ENCODE measurements around the gene CRAMP1.

The CRAMP1 gene

DNA sequence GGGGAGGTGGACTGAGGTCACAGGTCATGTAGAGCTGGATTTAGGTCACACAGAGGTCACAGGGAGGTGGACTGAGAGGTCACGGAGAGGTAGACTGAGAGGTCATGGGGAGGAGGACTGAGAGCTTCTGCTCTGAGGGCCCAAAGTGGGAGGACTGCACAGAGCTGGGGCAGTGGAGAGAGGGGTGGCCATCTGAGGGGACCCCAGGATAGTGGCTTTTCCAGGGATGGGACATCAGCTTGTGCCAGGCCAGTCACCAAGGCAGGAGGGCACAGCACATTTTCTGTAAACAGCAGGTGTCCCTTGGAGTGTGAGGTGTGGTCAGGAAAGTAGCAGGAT is 39.8 kb downstream of the CRAMP1 start:
- Mint-ChIP-seq H3K4me1 (ENCODE audit: low read depth) (no peaks in the 10 kb centered on the region), H3K9me3 (no peaks in the 10 kb centered on the region), H3K4me3 (no peak overlapping the region), H3K36me3 (ENCODE audit: low read depth) (peaks cover 35% of the 10 kb centered on the region), H3K27ac (peak overlapping the region; percentile 0), H3K27me3 (ENCODE audit: low read depth) (no peaks in the 10 kb centered on the region)

DNA sequence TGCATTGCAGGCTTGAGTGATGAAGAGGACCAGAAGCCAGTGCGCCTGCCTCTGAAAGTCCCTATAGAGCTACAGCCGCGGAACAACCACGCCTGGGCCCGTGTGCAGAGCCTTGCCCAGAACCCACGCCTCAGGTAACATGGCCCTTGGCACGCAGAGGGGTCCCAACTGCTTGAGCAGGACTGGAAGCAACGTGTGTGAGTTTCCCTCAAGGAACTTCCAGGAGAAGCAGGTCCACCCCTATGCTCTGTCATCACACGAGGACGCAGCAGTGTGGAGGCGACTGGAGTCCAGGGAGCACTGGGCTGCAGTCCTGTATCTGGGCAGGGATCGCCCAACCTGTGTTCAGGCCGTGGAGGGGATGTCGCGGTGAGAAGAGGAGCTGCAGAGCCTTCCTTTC is 40.9 kb downstream of the CRAMP1 start:
- Mint-ChIP-seq H3K27ac (no peak overlapping the region), H3K4me1 (ENCODE audit: low read depth) (no peaks in the 10 kb centered on the region), H3K36me3 (ENCODE audit: low read depth) (peaks cover 33% of the 10 kb centered on the region), H3K9me3 (no peaks in the 10 kb centered on the region), H3K27me3 (ENCODE audit: low read depth) (no peaks in the 10 kb centered on the region), H3K4me3 (no peak overlapping the region)

DNA sequence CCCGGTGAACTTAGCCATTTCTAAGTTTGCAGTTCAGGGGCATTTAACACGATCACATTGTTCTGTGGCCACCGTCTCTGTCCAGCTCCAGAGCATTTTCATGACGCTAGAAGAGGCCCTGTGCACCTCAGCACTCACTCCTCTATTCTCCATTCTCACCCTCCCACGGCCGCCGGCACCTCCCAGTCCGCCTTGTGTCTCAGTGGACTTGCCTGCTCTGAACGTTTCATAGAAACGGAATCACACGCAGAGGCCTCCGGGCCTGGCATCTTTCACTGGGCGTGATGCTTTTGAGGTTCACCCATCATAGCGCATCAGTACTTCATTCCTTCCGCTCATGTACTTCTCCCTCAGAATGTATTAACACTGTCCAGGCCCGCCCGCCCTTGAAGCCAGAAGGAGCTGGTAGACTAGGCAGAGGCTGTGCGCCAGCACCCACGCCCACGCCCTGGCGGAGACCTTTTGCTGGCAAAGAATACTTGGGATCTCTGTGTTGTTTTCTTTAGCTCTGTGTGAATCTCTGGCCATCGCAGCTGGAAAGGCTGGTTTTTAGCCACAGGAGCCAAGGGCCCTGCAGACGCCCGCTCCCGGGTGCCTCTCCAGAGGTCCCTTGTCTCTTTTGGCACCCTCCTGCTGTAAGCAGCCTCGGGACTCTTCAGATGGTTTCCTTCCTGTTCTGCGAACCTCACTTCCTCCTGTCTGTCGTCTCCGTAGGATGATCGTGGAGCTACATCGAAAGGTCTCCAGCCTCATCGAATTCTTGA is 42.5 kb downstream of the CRAMP1 start:
- Mint-ChIP-seq H3K36me3 (ENCODE audit: low read depth) (peaks cover 30% of the 10 kb centered on the region), H3K4me3 (no peak overlapping the region), H3K27ac (no peak overlapping the region), H3K9me3 (no peaks in the 10 kb centered on the region), H3K27me3 (ENCODE audit: low read depth) (no peaks in the 10 kb centered on the region), H3K4me1 (ENCODE audit: low read depth) (no peaks in the 10 kb centered on the region)

DNA sequence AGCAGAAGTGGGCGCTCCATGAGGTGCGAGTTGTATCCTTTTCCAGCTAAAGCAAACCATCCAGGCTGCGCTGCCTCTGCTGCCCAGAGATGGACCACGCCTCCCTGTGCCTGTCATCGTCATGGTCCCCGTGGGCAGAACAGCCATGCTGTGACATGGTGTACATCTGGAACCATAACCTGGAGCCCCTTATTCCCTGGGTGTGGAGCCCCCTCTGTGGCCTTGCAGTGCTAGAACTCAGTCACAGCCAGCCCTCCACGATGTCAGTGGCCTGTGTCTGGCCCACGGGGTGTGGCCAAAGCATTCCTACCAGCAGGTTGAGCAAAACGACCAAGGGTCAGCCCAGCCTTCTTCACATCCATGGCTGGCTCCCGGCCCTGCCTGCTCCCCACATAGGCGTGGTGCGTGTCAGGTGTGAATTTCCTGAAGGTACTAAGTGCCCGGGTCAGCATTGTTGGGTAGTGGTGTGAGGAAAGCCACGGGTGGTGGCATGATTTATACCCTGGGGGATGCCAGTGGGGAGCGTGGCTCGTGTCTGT is 43.2 kb downstream of the CRAMP1 start:
- Mint-ChIP-seq H3K36me3 (ENCODE audit: low read depth) (peaks cover 30% of the 10 kb centered on the region), H3K9me3 (no peaks in the 10 kb centered on the region), H3K27ac (no peak overlapping the region), H3K4me3 (no peak overlapping the region), H3K27me3 (ENCODE audit: low read depth) (no peaks in the 10 kb centered on the region), H3K4me1 (ENCODE audit: low read depth) (no peaks in the 10 kb centered on the region)

DNA sequence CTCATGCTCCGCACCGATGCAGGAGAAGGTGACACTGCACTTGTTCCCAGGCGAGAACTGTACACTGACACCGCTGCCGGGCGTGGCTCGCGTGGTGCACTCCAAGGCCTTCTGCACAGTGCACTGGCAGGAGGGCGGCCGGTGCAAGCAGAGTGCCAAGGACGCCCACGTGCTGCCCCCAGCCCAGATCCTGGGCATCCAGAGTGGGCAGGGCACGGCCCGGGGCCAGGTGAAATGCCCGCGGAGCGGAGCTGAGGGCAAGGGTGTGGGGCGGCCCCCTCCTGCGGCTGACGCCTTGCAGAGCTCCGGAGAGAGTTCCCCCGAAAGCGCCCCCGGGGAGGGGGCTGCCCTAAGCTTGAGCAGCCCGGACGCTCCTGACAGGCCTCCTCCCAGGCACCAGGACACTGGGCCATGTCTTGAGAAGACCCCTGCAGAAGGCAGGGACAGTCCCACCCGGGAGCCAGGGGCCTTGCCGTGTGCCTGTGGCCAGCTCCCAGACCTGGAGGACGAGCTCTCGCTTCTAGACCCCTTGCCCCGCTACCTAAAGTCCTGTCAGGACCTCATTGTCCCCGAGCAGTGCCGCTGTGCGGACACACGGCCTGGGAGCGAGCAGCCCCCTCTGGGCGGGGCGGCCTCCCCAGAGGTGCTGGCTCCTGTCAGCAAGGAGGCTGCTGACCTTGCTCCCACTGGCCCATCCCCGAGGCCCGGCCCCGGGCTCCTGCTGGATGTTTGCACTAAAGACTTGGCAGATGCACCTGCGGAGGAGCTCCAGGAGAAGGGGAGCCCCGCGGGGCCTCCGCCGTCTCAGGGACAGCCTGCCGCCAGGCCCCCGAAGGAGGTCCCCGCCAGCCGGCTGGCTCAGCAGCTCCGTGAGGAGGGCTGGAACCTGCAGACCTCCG is 44.0 kb downstream of the CRAMP1 start:
- H3K27ac Mint-ChIP-seq = no peak overlapping the region
- H3K36me3 Mint-ChIP-seq (ENCODE audit: low read depth) = peaks cover 24% of the 10 kb centered on the region
- H3K9me3 Mint-ChIP-seq = no peaks in the 10 kb centered on the region
- H3K4me3 Mint-ChIP-seq = no peak overlapping the region
- H3K4me1 Mint-ChIP-seq (ENCODE audit: low read depth) = no peaks in the 10 kb centered on the region
- no peaks in the 10 kb centered on the region for H3K27me3 Mint-ChIP-seq (ENCODE audit: low read depth)

DNA sequence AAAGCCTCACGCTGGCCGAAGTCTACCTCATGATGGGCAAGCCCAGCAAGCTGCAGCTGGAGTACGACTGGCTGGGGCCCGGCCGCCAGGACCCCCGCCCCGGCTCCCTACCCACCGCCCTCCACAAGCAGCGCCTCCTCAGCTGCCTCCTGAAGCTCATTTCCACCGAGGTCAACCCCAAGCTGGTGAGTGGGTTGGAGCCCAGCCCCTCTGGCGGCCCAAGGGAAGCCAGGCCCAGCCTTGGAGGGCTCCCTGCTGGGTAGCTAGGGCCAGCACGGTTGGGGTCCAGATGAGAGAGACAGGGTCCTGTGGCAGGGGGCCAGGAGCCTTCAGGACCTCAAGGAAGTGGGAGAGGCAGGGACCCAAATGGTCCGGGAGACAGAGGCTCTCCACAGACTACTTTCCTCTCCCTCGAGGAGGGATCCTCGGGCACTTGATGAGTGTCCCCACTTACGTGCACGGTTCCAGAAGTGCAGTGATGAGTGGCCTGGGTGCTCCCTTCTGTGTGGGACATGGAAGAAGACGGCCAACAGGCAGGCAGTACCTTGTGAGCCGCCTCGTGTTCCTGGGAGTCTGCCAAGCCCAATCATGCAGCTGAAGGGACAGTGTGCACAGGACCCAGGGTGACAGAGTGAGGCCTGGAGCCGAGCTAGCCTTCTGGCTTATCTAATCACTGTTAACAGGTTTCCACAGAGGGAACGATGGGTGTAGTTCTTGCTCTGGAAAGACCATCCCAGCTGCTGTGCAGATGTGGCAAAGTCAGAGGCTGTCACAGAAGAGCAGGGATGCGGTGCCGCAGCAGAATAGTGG is 44.9 kb downstream of the CRAMP1 start:
- no peaks in the 10 kb centered on the region for H3K9me3 Mint-ChIP-seq
- H3K27me3 Mint-ChIP-seq (ENCODE audit: low read depth) = no peaks in the 10 kb centered on the region
- H3K27ac Mint-ChIP-seq = no peak overlapping the region
- peaks cover 17% of the 10 kb centered on the region for H3K36me3 Mint-ChIP-seq (ENCODE audit: low read depth)
- no peaks in the 10 kb centered on the region for H3K4me1 Mint-ChIP-seq (ENCODE audit: low read depth)
- H3K4me3 Mint-ChIP-seq = no peak overlapping the region

DNA sequence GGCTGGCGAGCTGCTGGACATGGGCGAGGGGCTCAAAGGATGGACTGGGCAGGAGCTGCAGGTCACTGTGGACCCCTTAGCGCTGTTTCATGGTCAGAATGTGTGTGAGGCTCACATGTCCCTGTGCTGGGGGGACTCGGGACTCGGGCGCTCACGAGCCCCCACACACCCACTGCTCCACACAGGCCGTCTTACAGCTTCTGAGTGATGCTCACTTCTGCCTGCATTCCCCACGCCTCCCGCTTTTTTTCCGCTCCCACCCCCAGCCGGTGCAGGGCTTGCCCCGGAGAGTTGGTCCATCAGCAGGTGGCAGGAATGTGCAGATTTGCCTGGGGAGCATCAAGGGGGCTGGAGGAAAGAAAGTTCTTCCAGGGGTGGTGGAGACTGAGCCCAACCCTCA is 45.7 kb downstream of the CRAMP1 start:
- Mint-ChIP-seq H3K4me1 (ENCODE audit: low read depth) (no peaks in the 10 kb centered on the region), H3K36me3 (ENCODE audit: low read depth) (peaks cover 15% of the 10 kb centered on the region), H3K4me3 (no peak overlapping the region), H3K27ac (no peak overlapping the region), H3K9me3 (no peaks in the 10 kb centered on the region), H3K27me3 (ENCODE audit: low read depth) (no peaks in the 10 kb centered on the region)

DNA sequence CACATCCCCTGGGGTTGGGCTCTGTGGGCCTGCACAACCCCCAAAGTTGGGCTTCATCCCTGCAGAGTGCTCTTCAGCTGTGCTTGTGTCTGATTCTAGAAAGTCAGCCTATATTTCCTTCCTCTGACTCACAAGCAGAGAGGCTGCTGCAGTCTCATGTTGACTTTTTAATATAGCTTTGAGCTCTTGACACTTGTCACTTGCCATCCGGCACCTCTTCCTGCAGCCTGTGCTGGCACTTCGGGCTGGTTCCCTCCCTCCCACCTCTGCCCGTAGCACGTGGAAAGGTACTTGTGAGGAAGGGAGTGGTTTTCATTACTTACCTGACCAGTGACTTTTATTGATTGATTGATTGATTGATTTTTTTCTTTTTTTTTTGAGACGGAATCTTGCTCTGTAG is 46.9 kb downstream of the CRAMP1 start:
- Mint-ChIP-seq H3K27ac (no peak overlapping the region), H3K4me1 (ENCODE audit: low read depth) (no peaks in the 10 kb centered on the region), H3K9me3 (no peaks in the 10 kb centered on the region), H3K27me3 (ENCODE audit: low read depth) (no peaks in the 10 kb centered on the region), H3K36me3 (ENCODE audit: low read depth) (peaks cover 17% of the 10 kb centered on the region), H3K4me3 (no peak overlapping the region)

DNA sequence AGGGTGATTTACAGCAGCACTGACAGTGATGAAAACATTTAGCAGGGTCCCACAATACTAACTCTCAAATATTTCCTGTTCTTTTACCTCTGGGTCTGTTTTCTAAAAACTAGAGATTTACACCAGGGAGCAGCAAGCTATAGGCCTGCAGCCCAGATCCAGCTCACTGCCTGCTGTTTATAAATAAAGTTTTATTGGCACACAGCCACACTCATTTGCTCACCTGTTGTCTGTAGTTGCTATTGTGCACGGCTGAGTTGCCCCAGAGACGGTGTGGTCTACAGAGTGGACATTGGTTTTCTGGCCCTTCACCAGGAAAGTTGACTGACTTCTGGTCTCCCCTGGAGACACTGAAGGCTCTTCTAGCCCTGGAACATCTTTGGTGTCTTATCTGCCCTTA is 49.7 kb downstream of the CRAMP1 start:
- Mint-ChIP-seq H3K36me3 (ENCODE audit: low read depth) (peaks cover 17% of the 10 kb centered on the region), H3K27ac (no peak overlapping the region), H3K27me3 (ENCODE audit: low read depth) (no peaks in the 10 kb centered on the region), H3K4me1 (ENCODE audit: low read depth) (no peaks in the 10 kb centered on the region), H3K9me3 (no peaks in the 10 kb centered on the region), H3K4me3 (no peak overlapping the region)

DNA sequence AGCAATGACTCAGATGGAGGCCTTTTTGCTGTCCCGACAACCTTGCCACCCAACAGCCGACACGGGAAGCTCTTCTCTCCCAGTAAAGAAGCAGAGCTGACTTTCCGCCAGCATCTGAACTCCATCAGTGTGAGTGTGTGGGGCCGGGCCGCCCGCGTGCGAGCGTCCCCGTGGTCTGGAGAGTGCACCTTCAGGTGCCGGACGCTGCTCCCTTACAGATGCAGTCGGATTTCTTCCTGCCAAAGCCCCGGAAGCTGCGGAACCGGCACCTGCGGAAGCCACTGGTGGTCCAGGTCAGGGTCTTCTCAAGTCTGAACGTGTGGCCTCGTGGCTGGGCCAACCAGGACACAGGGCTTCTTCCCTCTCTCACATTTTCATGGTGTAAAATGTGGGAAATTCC is 50.4 kb downstream of the CRAMP1 start:
- Mint-ChIP-seq H3K36me3 (ENCODE audit: low read depth) (peaks cover 17% of the 10 kb centered on the region), H3K27me3 (ENCODE audit: low read depth) (no peaks in the 10 kb centered on the region), H3K4me3 (no peak overlapping the region)

DNA sequence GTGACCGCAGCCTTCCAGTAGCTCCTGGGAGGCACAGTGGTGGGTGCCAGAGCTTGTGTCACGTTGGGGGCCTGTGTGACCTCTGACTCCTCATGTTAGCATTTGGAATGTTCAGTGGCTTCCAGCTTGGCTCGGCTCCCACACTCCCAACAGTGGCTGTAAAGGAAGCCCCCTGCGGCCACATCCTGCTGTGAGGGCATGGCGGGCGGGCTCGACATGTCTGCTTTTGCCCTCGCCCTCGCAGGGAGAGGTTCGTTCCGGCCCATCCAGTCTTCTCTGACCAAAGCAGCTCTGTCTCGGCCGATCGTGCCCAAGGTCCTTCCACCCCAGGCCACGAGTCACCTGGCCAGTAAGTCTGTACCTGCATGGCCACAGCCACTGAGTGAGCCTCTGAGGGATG is 53.7 kb downstream of the CRAMP1 start:
- H3K27ac Mint-ChIP-seq = no peak overlapping the region
- peaks cover 25% of the 10 kb centered on the region for H3K36me3 Mint-ChIP-seq (ENCODE audit: low read depth)
- no peaks in the 10 kb centered on the region for H3K4me1 Mint-ChIP-seq (ENCODE audit: low read depth)
- no peak overlapping the region for H3K4me3 Mint-ChIP-seq
- H3K27me3 Mint-ChIP-seq (ENCODE audit: low read depth) = no peaks in the 10 kb centered on the region
- H3K9me3 Mint-ChIP-seq = no peaks in the 10 kb centered on the region

More for the DNA sequence above, 50.4 kb downstream of the CRAMP1 start:
- no peaks in the 10 kb centered on the region for H3K4me1 Mint-ChIP-seq (ENCODE audit: low read depth)
- no peaks in the 10 kb centered on the region for H3K9me3 Mint-ChIP-seq
- H3K27ac Mint-ChIP-seq = no peak overlapping the region

DNA sequence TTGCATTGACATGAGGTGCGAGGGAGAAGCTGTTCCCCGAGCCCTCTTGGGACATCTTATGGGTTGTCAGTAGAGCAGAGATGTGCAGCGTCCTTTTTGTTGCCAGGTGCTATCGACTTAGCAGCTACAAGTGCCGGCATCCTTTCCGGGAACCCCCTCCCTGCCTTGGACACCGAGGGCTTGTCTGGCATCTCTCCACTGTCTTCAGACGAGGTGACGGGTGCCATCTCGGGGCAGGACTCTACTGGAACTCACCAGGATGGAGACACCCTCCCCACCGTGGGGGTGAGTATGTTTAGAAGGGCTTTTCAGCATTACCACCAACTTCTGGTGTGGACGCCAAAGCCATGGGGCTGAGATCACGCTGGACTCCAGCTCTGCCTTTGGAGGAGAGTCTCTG is 54.2 kb downstream of the CRAMP1 start:
- Mint-ChIP-seq H3K9me3 (no peaks in the 10 kb centered on the region), H3K4me1 (ENCODE audit: low read depth) (no peaks in the 10 kb centered on the region), H3K27ac (no peak overlapping the region), H3K36me3 (ENCODE audit: low read depth) (peaks cover 30% of the 10 kb centered on the region), H3K4me3 (no peak overlapping the region), H3K27me3 (ENCODE audit: low read depth) (no peaks in the 10 kb centered on the region)

DNA sequence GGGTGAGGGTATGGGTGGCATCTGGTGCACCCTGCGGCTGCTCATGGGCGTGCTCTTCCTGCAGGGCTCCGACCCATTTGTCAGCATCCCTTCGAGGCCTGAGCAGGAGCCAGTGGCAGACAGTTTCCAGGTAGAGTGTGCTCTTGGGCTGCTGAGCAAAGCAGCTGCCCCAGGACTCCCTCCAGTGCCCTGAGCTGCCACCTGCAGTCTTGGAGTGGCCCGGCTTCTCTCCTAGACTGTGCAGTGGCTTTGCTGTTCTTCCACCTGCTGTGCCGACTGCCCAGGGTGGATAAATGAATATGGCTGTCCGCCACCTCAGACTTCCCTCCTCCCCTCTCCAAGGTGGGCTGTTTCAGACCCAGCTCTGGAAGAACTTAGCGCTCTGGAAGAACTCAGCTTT is 55.1 kb downstream of the CRAMP1 start:
- Mint-ChIP-seq H3K27ac (no peak overlapping the region), H3K4me1 (ENCODE audit: low read depth) (no peaks in the 10 kb centered on the region)

DNA sequence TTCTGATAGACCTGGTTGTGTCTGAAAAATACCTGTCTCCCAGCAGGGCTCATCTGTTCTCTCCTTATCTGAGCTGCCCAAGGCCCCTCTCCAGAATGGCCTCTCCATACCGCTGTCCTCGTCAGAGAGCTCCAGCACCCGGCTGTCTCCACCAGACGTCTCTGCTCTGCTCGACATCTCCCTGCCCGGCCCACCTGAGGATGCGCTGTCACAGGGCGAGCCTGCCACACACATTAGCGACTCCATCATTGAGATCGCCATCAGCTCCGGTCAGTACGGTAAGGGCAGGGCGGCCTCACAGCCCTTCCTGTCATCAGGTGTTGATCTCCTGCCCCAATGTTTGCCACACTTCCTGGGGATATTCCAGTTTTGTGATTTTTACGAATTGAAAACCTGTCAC is 55.8 kb downstream of the CRAMP1 start:
- Mint-ChIP-seq H3K36me3 (ENCODE audit: low read depth) (peaks cover 40% of the 10 kb centered on the region), H3K4me1 (ENCODE audit: low read depth) (no peaks in the 10 kb centered on the region), H3K9me3 (no peaks in the 10 kb centered on the region), H3K27ac (no peak overlapping the region), H3K4me3 (no peak overlapping the region), H3K27me3 (ENCODE audit: low read depth) (no peaks in the 10 kb centered on the region)

More for the DNA sequence above, 55.1 kb downstream of the CRAMP1 start:
- Mint-ChIP-seq H3K9me3 (no peaks in the 10 kb centered on the region), H3K27me3 (ENCODE audit: low read depth) (no peaks in the 10 kb centered on the region), H3K4me3 (no peak overlapping the region), H3K36me3 (ENCODE audit: low read depth) (peaks cover 37% of the 10 kb centered on the region)

Data from T-helper 1 cell treated with Interleukin-12 subunit alpha and Interleukin-12 subunit beta and Interleukin-4 antibody, amounts not matched to agents 30 μg/mL and 1 μg/mL, for 36 hours (primary cell).